CD14-positive monocyte (primary cell): ENCODE results near the gene HADH. TPM values are rescaled to one million over a fixed set of nuclear protein-coding genes. Genes with fewer than 3 reads are reported as not detected.

Experiments used
- DNase-seq, 3 donors: peaks; one replicate each; pipeline ENCODE4 v3.0.0-alpha.2; 2011 to 2022
- H2AFZ ChIP-seq: 2 replicates; pipeline ENCODE4 v1.6.0; 2012; ENCODE audit warnings: mild to moderate bottlenecking, low read depth, low read length, inconsistent platforms; ENCODE audit not compliant: insufficient read depth, poor library complexity, severe bottlenecking
- H3K27ac ChIP-seq, 2 donors: 1 replicate in 1 of 2; 2 replicates in 1 of 2; pipeline ENCODE4 v1.5.1; 2012 to 2013; ENCODE audit warnings: low read length in 2 of 2, control low read depth in 1 of 2, inconsistent platforms in 1 of 2, low read depth in 1 of 2, mild to moderate bottlenecking in 1 of 2
- H3K27me3 ChIP-seq, 2 donors: one replicate each; pipeline versions ENCODE4 v1.6.0 to v1.6.1; 2011 to 2013; ENCODE audit warnings: low read length in 2 of 2; ENCODE audit not compliant: control insufficient read depth in 2 of 2, insufficient read depth in 2 of 2
- H3K36me3 ChIP-seq, 2 donors: replicated peaks in 1 of 2; 1 replicate in 1 of 2; 2 replicates in 1 of 2; pipeline versions ENCODE4 v1.5.1 to v1.6.1; 2012 to 2013; ENCODE audit warnings: low read length in 2 of 2, control low read depth in 1 of 2, inconsistent platforms in 1 of 2, mild to moderate bottlenecking in 1 of 2; ENCODE audit not compliant: insufficient read depth in 2 of 2, control insufficient read depth in 1 of 2
- H3K4me1 ChIP-seq, 2 donors: 1 replicate in 1 of 2; 2 replicates in 1 of 2; pipeline versions ENCODE4 v1.5.1 to v1.6.1; 2012 to 2013; ENCODE audit warnings: low read length in 2 of 2, control low read depth in 1 of 2, inconsistent platforms in 1 of 2, mild to moderate bottlenecking in 1 of 2, moderate library complexity in 1 of 2; ENCODE audit not compliant: insufficient read depth in 2 of 2, control insufficient read depth in 1 of 2
- H3K4me2 ChIP-seq: replicated peaks from 2 replicates; pipeline ENCODE3; 2012; ENCODE audit warnings: low read length, moderate library complexity, mild to moderate bottlenecking; ENCODE audit not compliant: poor library complexity, severe bottlenecking; ENCODE audit errors: extremely low read depth
- H3K4me3 ChIP-seq, 3 experiments: fragments of 200-600 bp in 1 of 3; sonication (generic) in 1 of 3; replicated peaks in 1 of 3; 1 replicate in 2 of 3; 2 replicates in 1 of 3; pipeline ENCODE4 v1.5.1; 2011 to 2013; ENCODE audit warnings: low read length in 3 of 3, mild to moderate bottlenecking in 3 of 3, control low read depth in 2 of 3, low read depth in 2 of 3, inconsistent platforms in 1 of 3, moderate library complexity in 1 of 3
- H3K79me2 ChIP-seq: 2 replicates; pipeline ENCODE4 v1.6.0; 2012; ENCODE audit warnings: mild to moderate bottlenecking, control low read depth, inconsistent platforms, low read length, moderate library complexity; ENCODE audit not compliant: insufficient read depth
- H3K9ac ChIP-seq: 2 replicates; pipeline ENCODE4 v1.6.0; 2017; ENCODE audit warnings: low read length, mild to moderate bottlenecking; ENCODE audit not compliant: insufficient read depth, poor library complexity, severe bottlenecking
- H3K9me3 ChIP-seq, 2 donors: replicated peaks in 1 of 2; 1 replicate in 1 of 2; 2 replicates in 1 of 2; pipeline versions ENCODE4 v1.5.1 to v1.6.1; 2012 to 2013; ENCODE audit warnings: low read length in 2 of 2, control low read depth in 1 of 2; ENCODE audit not compliant: control insufficient read depth in 1 of 2, insufficient read depth in 1 of 2
- H4K20me1 ChIP-seq: 2 replicates; pipeline ENCODE4 v1.6.0; 2012; ENCODE audit warnings: mild to moderate bottlenecking, low read length, control low read depth, moderate library complexity; ENCODE audit not compliant: insufficient read depth
- H3K27ac Mint-ChIP-seq, 7 donors: one replicate each; pipeline ENCODE4 v1.8.0; 2020; ENCODE audit warnings: mild to moderate bottlenecking in 7 of 7, mixed read lengths in 7 of 7, moderate library complexity in 6 of 7, inconsistent platforms in 2 of 7
- H3K27me3 Mint-ChIP-seq, 3 donors: one replicate each; pipeline ENCODE4 v1.8.0; 2021 to 2022; ENCODE audit warnings: low read depth in 3 of 3, mild to moderate bottlenecking in 3 of 3, mixed read lengths in 3 of 3, moderate library complexity in 3 of 3, inconsistent platforms in 1 of 3
- H3K36me3 Mint-ChIP-seq, 2 donors: one replicate each; pipeline ENCODE4 v1.8.0; 2020; ENCODE audit warnings: mixed read lengths in 2 of 2, inconsistent platforms in 1 of 2, mild to moderate bottlenecking in 1 of 2
- H3K4me1 Mint-ChIP-seq: one replicate; pipeline ENCODE4 v1.8.0; 2020; ENCODE audit warnings: mild to moderate bottlenecking, mixed read lengths
- H3K4me3 Mint-ChIP-seq, 2 donors: one replicate each; pipeline ENCODE4 v1.8.0; 2020; ENCODE audit warnings: mild to moderate bottlenecking in 2 of 2, mixed read lengths in 2 of 2, moderate library complexity in 1 of 2
- H3K9me3 Mint-ChIP-seq, 7 donors: one replicate each; pipeline ENCODE4 v1.8.0; 2020 to 2022; ENCODE audit warnings: mixed read lengths in 7 of 7, mild to moderate bottlenecking in 6 of 7, moderate library complexity in 6 of 7, inconsistent platforms in 2 of 7
- CTCF ChIP-seq: fragments of 200-600 bp; IDR thresholded peaks from one replicate; pipeline ENCODE4 v1.8.0; 2022; ENCODE audit warnings: antibody characterized with exemption, mild to moderate bottlenecking
- WGBS: methylation state at CpG from one replicate; pipeline ENCODE4 v1.1.5; 2013; ENCODE audit warnings: missing lambda C conversion rate; ENCODE audit not compliant: insufficient coverage; 5-methylcytosine and 5-hydroxymethylcytosine counted together
- intact Hi-C, 2 donors: fragments of 100-400 bp; cut with micrococcal nuclease; formaldehyde crosslinking; loops; one replicate each; pipeline versions ENCODE4 v1.15.0 to v1.15.1; 2023
- polyA plus RNA-seq, 3 donors: library from polyadenylated mRNA; depleted of rRNA in 1 of 3; unstranded in 2 of 3; stranded (reverse) in 1 of 3; fragments of 300-500 nt in 2 of 3; fragments of >200 nt in 1 of 3; fragmentation: Illumina TruSeq in 2 of 3; gene quantifications; 1 replicate in 2 of 3; 2 replicates in 1 of 3; pipeline ENCODE4 v1.2.3, GENCODE V29; 2012 to 2021

Gene HADH
- polyA plus RNA-seq, 3 donors, result 8.4 to 19.4 (median 19.4) TPM

- Mint-ChIP-seq H3K4me1 (no peaks in the 10 kb centered on the region), H3K4me3 (no peak overlapping the region), H3K27ac (no peak overlapping the region), H3K9me3 (peaks cover 5 to 30% (median 22%) of the 10 kb centered on the region in 7 donors), H3K36me3 (no peaks in the 10 kb centered on the region), H3K27me3 (peaks cover 0 to 1% (median 1%) of the 10 kb centered on the region in 3 donors)
- Histone ChIP-seq H3K9me3 (peaks cover 15 to 18% of the 10 kb centered on the region in 2 donors), H3K4me1 (no peaks in the 10 kb centered on the region), H2AFZ (no peak overlapping the region), H3K27me3 (no peaks in the 10 kb centered on the region), H3K4me2 (no peak overlapping the region), H3K79me2 (no peaks in the 10 kb centered on the region), H4K20me1 (no peaks in the 10 kb centered on the region), H3K4me3 (no peak overlapping the region), H3K9ac (no peak overlapping the region), H3K27ac (no peak overlapping the region), H3K36me3 (no peaks in the 10 kb centered on the region)
- intact Hi-C loops, result no loop called here
- WGBS, result 100% methylated on average over 2 of the region's 4 CpGs
- TF ChIP-seq CTCF, result no peak
- DNase-seq, result no peak
These were observed 12.2 kb upstream of the HADH start for GRCh38 chr4:107977482-107977881.

- no peak overlapping the region for H3K4me2 ChIP-seq
- Mint-ChIP-seq H3K9me3 (peaks cover 5 to 29% (median 21%) of the 10 kb centered on the region in 7 donors), H3K4me1 (no peaks in the 10 kb centered on the region), H3K36me3 (no peaks in the 10 kb centered on the region), H3K4me3 (no peak overlapping the region), H3K27ac (no peak overlapping the region), H3K27me3 (peaks cover 0 to 1% (median 1%) of the 10 kb centered on the region in 3 donors)
- no peak for TF ChIP-seq CTCF
- no peaks in the 10 kb centered on the region for H3K27me3 ChIP-seq
- intact Hi-C loops, result no loop called here
- no peak overlapping the region for H3K9ac ChIP-seq
- H3K4me3 ChIP-seq, result no peak overlapping the region
- H2AFZ ChIP-seq, result no peak overlapping the region
- 90% methylated on average over 2 of the region's 3 CpGs for WGBS
- no peaks in the 10 kb centered on the region for H3K79me2 ChIP-seq
- H3K9me3 ChIP-seq, result peaks cover 15 to 18% of the 10 kb centered on the region in 2 donors
- H3K36me3 ChIP-seq, result no peaks in the 10 kb centered on the region
- H3K4me1 ChIP-seq, result no peaks in the 10 kb centered on the region
- no peak overlapping the region for H3K27ac ChIP-seq
- no peak for DNase-seq
- H4K20me1 ChIP-seq, result no peaks in the 10 kb centered on the region
These were observed 11.6 kb upstream of the HADH start for GRCh38 chr4:107977966-107978705.
